GM23338 (cell line): ENCODE data around the gene SZRD1.

Experiments
- CREB1 ChIP-seq: fragments of 250-450 bp; sonication (Bioruptor Pico); IDR thresholded peaks from 2 replicates; pipeline ENCODE4 v1.5.0; 2020; ENCODE audit warnings: low read depth, mild to moderate bottlenecking, moderate library complexity
- CTCF ChIP-seq, 2 experiments: fragments of 200-600 bp in 1 of 2; sonication (generic) in 1 of 2; conservative IDR thresholded peaks; 2 replicates each; pipeline versions ENCODE4 v1.5.1 to v1.6.1; 2016 to 2017; ENCODE audit warnings: antibody characterized with exemption in 2 of 2, low read depth in 2 of 2, mild to moderate bottlenecking in 2 of 2, moderate library complexity in 1 of 2
- EZH2 ChIP-seq: fragments of 200-600 bp; sonication (generic); IDR thresholded peaks from one replicate; pipeline ENCODE4 v1.8.0; 2017; ENCODE audit warnings: antibody characterized with exemption, mild to moderate bottlenecking, low read depth; ENCODE audit not compliant: unreplicated experiment
- EZH2phosphoT487 ChIP-seq: fragments of 200-600 bp; sonication (generic); IDR thresholded peaks from one replicate; pipeline ENCODE4 v1.8.1; 2018; ENCODE audit warnings: antibody characterized with exemption; ENCODE audit not compliant: unreplicated experiment
- POLR2AphosphoS5 ChIP-seq: IDR thresholded peaks from 2 replicates; pipeline ENCODE4 v1.6.1; 2016; ENCODE audit warnings: antibody characterized with exemption, low read depth
- REST ChIP-seq: IDR thresholded peaks from one replicate; pipeline ENCODE4 v1.6.1; 2018; ENCODE audit warnings: antibody characterized with exemption; ENCODE audit not compliant: unreplicated experiment
- STAT1 ChIP-seq: IDR thresholded peaks from one replicate; pipeline ENCODE4 v1.6.1; 2016; ENCODE audit warnings: antibody characterized with exemption; ENCODE audit not compliant: unreplicated experiment
- ZNF114 ChIP-seq: fragments of 250-450 bp; sonication (Bioruptor Pico); IDR thresholded peaks from 2 replicates; pipeline ENCODE4 v1.5.0; 2020; ENCODE audit warnings: mild to moderate bottlenecking, moderate library complexity
- ZNF331 ChIP-seq: fragments of 250-450 bp; sonication (Bioruptor Pico); IDR thresholded peaks from 2 replicates; pipeline ENCODE4 v1.5.0; 2020; ENCODE audit warnings: low read depth, mild to moderate bottlenecking, moderate library complexity
- TF ChIP-seq, protein P1 (sequence below): IDR thresholded peaks from 2 replicates; pipeline ENCODE4 v1.6.1; 2016; ENCODE audit warnings: antibody characterized with exemption

GRCh38 chr1:16356867-16357266 is 10.2 kb upstream of the SZRD1 start:
- TF ChIP-seq CTCF (conservative IDR thresholded peaks at IDR 0.05; ENCODE audit: low read depth in 2 of 2) (no peak), EZH2phosphoT487 (no peak), EZH2 (no peak), REST (no peak), ZNF114 (CRISPR knock-in tag) (no peak), CREB1 (CRISPR knock-in tag) (no peak), POLR2AphosphoS5 (no peak), STAT1 (no peak), ZNF331 (CRISPR knock-in tag) (no peak)
- TF ChIP-seq, protein P1, sequence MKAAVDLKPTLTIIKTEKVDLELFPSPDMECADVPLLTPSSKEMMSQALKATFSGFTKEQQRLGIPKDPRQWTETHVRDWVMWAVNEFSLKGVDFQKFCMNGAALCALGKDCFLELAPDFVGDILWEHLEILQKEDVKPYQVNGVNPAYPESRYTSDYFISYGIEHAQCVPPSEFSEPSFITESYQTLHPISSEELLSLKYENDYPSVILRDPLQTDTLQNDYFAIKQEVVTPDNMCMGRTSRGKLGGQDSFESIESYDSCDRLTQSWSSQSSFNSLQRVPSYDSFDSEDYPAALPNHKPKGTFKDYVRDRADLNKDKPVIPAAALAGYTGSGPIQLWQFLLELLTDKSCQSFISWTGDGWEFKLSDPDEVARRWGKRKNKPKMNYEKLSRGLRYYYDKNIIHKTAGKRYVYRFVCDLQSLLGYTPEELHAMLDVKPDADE: no peak
